ENCODE data around the gene CFAP90.

GRCh38 chr5:7894439-7894838 is 43.5 kb upstream of the CFAP90 start:
- no peak for TF ChIP-seq POLR2AphosphoS5 (IDR thresholded peaks at IDR 0.05; ENCODE audit: low read depth, low read length)
- no peak for TF ChIP-seq POLR2A (IDR thresholded peaks at IDR 0.05; ENCODE audit: low read depth, low read length)
- TF ChIP-seq TAF1 (IDR thresholded peaks at IDR 0.05; ENCODE audit: low read depth, low read length): no peak
- TF ChIP-seq POU2F2 (IDR thresholded peaks at IDR 0.05; ENCODE audit: low read depth, low read length): no peak
